Kidney glomerular epithelial cell (primary cell): Measurements from ENCODE around the gene SAMD4B.

Experiments
- DNase-seq: peaks from one replicate; lab custom pipeline; 2025; lab: John Stamatoyannopoulos, UW

Gene SAMD4B

DNA sequence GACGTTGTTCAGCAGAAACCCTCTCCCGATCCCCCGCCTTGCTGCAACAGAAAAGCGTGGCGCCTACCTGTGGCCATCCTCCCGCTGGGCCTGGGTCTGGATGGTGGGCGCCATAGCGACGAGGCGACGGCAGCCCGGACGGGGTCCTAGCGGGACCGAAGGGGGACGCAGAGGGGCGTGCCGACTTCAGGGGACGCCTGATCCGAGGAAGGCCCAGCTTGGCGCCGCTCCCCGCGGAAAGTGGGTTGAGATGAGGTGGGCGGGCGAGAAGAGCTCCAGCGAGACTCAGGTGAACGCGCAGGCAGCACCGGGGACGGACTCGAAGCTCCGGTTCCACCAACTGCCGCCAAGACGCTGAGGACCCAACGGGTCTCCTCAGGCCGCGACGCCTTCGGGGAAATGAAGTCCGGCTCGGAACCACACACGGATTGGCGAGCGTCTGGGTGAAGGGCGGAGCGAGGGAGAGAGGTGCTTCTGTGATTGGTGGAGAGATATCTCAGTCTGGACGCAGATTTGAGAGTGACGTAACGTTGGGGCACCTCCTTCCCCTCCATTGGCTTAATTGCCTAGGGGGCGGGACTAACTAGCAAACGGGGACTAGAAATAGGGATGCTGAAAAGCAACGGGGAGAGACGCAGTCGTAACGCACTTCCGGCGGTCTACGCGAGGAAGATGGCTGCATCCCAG, 48.7 kb downstream of the SAMD4B start, which contains the start of the genes MED29 and PAF1:
Gene MED29 (plus strand): TSS at position 628 of the 687 bp plus-strand sequence. CDS start 45 bp downstream, at position 673.
Gene PAF1 (minus strand): TSS at position 356 of the 687 bp plus-strand sequence. CDS start 242 bp downstream, at position 114.
- DNase-seq, result peak; percentile 100

GRCh38 chr19:39397360-39398296, 55.4 kb downstream of the SAMD4B start:
- peak; percentile 82 for DNase-seq

DNA sequence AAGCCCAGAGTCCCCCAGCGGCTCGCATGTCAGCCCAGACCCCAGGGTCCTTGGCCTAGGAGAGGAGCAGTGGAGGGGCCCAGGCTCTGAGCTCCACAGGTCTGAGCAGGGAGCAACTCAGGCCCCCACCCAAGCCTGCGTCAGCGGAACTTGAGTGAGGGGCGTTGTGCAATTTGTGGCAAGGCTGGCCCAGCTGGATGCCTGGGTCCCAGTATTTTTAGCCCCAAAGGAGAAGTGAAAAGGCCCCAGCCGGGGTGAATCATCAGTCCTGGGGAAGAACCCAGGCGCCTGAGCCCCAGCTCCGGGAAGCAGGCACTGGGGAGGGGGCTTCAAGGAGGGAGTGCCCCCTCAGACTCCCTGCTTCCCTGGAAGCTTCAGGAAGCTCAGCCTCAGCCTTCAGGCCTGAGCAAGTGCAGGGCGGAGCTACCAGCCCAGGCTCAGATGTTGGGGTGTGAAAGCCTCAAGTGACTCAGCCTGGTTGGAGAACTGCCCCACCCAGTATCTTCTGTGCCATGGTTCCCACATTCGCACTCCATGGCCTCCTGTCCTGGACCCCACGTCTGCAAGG, 56.2 kb downstream of the SAMD4B start:
- no peak for DNase-seq

DNA sequence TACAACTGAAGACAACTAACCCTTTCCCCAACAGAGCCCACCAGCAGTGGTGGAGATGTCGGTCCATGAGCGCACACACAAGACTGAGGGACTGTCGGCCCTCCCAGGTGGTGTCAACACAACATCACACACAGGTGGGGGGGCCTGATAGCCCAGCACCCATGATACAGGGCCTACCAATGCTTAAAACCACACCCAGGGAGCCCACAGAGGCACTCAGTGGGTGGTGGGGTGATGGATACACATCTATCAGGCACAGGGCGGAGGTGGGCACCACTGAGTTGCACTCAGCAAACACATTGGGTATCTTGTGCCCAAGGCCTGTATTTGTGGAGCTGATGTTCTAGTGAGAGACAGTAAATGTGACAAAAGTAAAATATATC, 57.4 kb downstream of the SAMD4B start:
- no peak for DNase-seq

GRCh38 chr19:39400061-39400460, 57.8 kb downstream of the SAMD4B start:
- DNase-seq, result no peak

DNA sequence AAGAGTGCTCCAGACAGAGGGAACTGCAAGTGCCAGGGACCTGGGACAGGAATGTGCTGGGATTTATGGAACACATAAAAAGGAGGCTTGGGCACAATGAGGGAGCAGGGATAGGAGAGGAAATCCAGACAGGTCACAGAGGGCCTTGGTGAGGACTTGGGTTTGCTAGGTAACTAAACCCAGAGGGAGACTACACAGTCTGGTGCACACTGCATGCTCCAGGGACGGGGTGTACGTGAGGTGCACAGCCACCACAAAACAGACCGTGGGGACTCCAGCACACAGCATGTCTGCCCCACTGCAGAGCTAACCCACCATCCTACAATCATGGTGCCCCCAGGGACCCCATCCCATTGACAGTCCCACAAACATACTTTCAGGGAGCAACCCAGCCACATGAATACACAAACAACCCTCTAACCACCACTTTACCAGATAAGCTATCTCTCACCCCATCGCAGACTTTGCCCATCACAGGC, 58.9 kb downstream of the SAMD4B start:
- DNase-seq, result no peak

DNA sequence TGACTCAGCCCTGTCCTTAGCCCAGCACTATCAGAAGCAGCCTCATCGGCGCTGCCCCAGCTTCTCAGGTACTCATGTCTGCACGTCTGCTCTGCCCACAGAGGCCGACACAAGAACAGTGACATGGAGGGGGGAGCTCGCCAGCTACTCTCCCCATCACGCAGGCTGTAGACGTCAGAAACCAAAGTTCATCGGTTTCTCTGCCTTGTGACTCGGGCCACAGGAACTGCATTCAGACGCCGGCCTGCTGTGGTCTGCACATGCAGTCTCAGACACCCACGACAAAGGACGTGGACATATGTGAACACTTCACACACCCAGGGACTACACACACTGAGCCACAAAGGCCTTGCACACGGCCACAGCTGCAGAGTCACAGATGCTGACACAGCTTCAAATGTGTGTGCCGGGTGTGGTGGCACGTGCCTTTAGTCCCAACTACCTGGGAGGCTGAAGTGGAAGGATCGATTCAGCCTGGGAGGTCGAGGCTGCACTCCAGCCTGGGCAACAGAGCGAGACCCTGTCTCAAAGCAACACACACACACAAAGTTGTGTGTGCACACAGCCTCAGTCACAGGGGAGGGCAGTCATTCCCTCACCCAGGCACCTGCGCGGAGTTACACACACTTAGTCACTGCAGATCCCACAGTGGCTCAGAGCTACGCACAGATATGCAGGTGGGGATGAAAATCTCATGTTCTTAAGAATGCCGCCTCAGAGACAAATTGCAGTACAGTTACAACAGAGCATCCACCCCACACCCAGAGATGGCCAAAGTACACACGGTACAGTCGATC, 59.5 kb downstream of the SAMD4B start:
- peak; percentile 48 for DNase-seq

GRCh38 chr19:39402346-39403300, 60.4 kb downstream of the SAMD4B start:
- peak; percentile 53 for DNase-seq

- peak; percentile 74 for DNase-seq
These were observed 61.4 kb downstream of the SAMD4B start for GRCh38 chr19:39403331-39404312.

- DNase-seq, result no peak
These were observed 63.2 kb downstream of the SAMD4B start for GRCh38 chr19:39405261-39405957.

GRCh38 chr19:39405958-39406655, 63.9 kb downstream of the SAMD4B start:
- DNase-seq, result no peak

- peak; percentile 68 for DNase-seq
These were observed 64.6 kb downstream of the SAMD4B start, which contains the start of gene ZFP36 for GRCh38 chr19:39406656-39407409. Gene ZFP36 (plus strand): TSS chr19:39406847. CDS start chr19:39406905, 58 bp downstream.

DNA sequence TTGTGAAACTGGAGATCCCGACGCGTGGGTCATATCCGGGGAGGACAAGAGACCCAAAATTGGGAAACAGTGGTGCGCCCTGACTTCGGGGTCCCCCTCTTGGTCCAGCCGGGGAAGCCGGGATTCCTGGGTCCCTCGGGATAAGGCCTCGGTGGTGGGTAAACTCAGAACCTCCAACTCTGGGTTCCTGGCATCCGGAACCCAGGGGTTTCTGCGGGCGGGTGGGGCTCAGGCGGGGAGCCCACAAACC, 65.1 kb downstream of the SAMD4B start:
- no peak for DNase-seq

DNA sequence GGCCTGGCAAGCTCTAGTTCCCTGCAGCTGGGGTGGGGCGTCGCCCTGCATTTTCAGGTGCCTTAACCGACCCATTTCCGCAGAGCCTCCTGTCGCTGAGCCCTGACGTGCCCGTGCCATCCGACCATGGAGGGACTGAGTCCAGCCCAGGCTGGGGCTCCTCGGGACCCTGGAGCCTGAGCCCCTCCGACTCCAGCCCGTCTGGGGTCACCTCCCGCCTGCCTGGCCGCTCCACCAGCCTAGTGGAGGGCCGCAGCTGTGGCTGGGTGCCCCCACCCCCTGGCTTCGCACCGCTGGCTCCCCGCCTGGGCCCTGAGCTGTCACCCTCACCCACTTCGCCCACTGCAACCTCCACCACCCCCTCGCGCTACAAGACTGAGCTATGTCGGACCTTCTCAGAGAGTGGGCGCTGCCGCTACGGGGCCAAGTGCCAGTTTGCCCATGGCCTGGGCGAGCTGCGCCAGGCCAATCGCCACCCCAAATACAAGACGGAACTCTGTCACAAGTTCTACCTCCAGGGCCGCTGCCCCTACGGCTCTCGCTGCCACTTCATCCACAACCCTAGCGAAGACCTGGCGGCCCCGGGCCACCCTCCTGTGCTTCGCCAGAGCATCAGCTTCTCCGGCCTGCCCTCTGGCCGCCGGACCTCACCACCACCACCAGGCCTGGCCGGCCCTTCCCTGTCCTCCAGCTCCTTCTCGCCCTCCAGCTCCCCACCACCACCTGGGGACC, 65.6 kb downstream of the SAMD4B start:
- DNase-seq, result no peak

DNA sequence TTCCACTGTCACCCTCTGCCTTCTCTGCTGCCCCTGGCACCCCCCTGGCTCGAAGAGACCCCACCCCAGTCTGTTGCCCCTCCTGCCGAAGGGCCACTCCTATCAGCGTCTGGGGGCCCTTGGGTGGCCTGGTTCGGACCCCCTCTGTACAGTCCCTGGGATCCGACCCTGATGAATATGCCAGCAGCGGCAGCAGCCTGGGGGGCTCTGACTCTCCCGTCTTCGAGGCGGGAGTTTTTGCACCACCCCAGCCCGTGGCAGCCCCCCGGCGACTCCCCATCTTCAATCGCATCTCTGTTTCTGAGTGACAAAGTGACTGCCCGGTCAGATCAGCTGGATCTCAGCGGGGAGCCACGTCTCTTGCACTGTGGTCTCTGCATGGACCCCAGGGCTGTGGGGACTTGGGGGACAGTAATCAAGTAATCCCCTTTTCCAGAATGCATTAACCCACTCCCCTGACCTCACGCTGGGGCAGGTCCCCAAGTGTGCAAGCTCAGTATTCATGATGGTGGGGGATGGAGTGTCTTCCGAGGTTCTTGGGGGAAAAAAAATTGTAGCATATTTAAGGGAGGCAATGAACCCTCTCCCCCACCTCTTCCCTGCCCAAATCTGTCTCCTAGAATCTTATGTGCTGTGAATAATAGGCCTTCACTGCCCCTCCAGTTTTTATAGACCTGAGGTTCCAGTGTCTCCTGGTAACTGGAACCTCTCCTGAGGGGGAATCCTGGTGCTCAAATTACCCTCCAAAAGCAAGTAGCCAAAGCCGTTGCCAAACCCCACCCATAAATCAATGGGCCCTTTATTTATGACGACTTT, 66.4 kb downstream of the SAMD4B start:
- DNase-seq, result no peak
